K562 (cell line): ENCODE measurements around the gene RIPPLY3. TPM values are rescaled to one million over a fixed set of nuclear protein-coding genes. Genes with fewer than 3 reads are reported as not detected.

Experiments
- CCNT2 ChIP-seq: IDR thresholded peaks from 2 replicates; pipeline ENCODE4 v1.6.1; 2011; ENCODE audit warnings: borderline replicate concordance, low read depth, mild to moderate bottlenecking, moderate library complexity, mixed read lengths, low read length; ENCODE audit not compliant: insufficient read length; ENCODE audit errors: extremely low read depth
- COPS2 ChIP-seq: fragments of 450-650 bp; conservative IDR thresholded peaks from 2 replicates; pipeline ENCODE4 v1.6.1; 2016; ENCODE audit warnings: mild to moderate bottlenecking, moderate library complexity
- MCM3 ChIP-seq: fragments of 450-650 bp; IDR thresholded peaks from 2 replicates; pipeline ENCODE4 v1.6.1; 2016
- POLR2H ChIP-seq: IDR thresholded peaks from 2 replicates; pipeline ENCODE4 v1.6.1; 2016; ENCODE audit warnings: missing genetic modification characterization, low read depth, mild to moderate bottlenecking, control low read depth, missing compliant biosample characterization, moderate library complexity
- YBX1 ChIP-seq: fragments of 450-650 bp; IDR thresholded peaks from 2 replicates; pipeline ENCODE4 v1.7.1; 2016; ENCODE audit warnings: mild to moderate bottlenecking
- ZBTB8A ChIP-seq: fragments of 450-650 bp; IDR thresholded peaks from 2 replicates; pipeline ENCODE4 v1.6.1; 2018; ENCODE audit warnings: mild to moderate bottlenecking, moderate library complexity; ENCODE audit not compliant: partially characterized antibody
- polyA plus RNA-seq, 8 experiments: library from polyadenylated mRNA; depleted of rRNA in 4 of 8; stranded (reverse) in 5 of 8; unstranded in 3 of 8; fragments of >200 nt; fragmentation: Nextera tagmentation in 2 of 8; fragmentation: Illumina TruSeq in 1 of 8; extraction: Ambion mirVana in 2 of 8; extraction: Trizol in 1 of 8; gene quantifications; 2 replicates each; pipeline versions ENCODE4 v1.2.1 to v1.2.3, GENCODE V29; 2011 to 2014; ENCODE audit warnings: inconsistent platforms in 1 of 8, missing spikeins in 1 of 8
- total RNA-seq, 7 experiments: library from RNA; depleted of rRNA in 6 of 7; stranded (reverse); fragments of >200 nt in 6 of 7; fragmentation: Illumina TruSeq in 2 of 7; extraction: Trizol in 2 of 7; gene quantifications; 2 replicates each; pipeline versions ENCODE4 v1.2.1 to v1.2.3, GENCODE V29; 2011 to 2021; ENCODE audit warnings: low replicate concordance in 1 of 7
- TF ChIP-seq, protein P1 (sequence below): fragments of 450-650 bp; IDR thresholded peaks from 2 replicates; pipeline ENCODE4 v1.6.1; 2016; ENCODE audit warnings: mild to moderate bottlenecking, moderate library complexity
- TF ChIP-seq, protein P2 (sequence below): fragments of 250-450 bp; sonication (Bioruptor Pico); IDR thresholded peaks from 2 replicates; pipeline ENCODE4 v1.4.0; 2020; ENCODE audit warnings: mild to moderate bottlenecking, moderate library complexity, borderline replicate concordance
- TF ChIP-seq, protein P3 (sequence below): sonication (generic); formaldehyde crosslinking; IDR thresholded peaks from 2 replicates; pipeline ENCODE4 v1.8.0; 2022; ENCODE audit warnings: mild to moderate bottlenecking, low read depth, missing genetic modification reagents

The RIPPLY3 gene
- total and polyA plus RNA-seq, 9 of the 15 experiments (the other 6 are each of a cell fraction or from before 2014, with no cell fraction given), result not detected

DNA sequence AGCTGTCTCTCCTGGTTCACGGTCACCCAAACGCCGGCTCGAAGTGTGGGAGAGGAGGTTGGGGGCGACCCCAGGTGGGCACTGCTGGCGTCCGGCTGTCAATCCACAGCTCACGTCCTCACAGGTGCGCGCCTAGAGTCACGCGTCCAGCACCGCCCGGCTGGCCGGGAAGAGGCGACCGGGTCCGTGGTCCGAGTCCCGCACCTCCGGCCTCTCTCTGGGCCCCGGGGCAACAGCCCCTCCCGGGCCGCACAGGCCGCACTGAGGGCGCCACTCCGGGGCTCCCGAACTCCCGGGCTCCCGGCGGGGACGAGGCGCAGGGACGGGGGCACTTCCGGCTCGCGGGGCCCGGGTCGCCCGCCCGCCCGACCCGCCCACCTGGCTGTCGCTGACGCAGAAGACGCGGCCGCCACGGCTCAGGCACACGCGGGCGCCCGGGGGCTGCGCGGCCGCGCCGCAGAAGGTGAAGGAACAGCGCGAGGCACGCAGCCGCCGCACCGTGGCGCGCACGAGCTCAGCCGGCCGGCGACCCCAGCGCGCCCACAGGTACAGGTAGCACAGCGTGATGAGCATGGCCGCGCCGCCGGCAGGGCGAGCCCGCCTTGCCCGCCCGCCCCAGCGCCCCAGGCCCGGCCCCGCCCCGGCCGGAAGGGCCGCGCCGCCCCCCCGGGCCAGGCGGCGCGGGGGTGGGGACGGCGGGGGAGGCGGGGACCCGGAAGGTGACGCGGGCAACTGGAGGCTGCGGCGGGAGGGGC, 40.3 kb upstream of the RIPPLY3 start, which contains the start of gene HLCS (continued):
- TF ChIP-seq, protein P1, sequence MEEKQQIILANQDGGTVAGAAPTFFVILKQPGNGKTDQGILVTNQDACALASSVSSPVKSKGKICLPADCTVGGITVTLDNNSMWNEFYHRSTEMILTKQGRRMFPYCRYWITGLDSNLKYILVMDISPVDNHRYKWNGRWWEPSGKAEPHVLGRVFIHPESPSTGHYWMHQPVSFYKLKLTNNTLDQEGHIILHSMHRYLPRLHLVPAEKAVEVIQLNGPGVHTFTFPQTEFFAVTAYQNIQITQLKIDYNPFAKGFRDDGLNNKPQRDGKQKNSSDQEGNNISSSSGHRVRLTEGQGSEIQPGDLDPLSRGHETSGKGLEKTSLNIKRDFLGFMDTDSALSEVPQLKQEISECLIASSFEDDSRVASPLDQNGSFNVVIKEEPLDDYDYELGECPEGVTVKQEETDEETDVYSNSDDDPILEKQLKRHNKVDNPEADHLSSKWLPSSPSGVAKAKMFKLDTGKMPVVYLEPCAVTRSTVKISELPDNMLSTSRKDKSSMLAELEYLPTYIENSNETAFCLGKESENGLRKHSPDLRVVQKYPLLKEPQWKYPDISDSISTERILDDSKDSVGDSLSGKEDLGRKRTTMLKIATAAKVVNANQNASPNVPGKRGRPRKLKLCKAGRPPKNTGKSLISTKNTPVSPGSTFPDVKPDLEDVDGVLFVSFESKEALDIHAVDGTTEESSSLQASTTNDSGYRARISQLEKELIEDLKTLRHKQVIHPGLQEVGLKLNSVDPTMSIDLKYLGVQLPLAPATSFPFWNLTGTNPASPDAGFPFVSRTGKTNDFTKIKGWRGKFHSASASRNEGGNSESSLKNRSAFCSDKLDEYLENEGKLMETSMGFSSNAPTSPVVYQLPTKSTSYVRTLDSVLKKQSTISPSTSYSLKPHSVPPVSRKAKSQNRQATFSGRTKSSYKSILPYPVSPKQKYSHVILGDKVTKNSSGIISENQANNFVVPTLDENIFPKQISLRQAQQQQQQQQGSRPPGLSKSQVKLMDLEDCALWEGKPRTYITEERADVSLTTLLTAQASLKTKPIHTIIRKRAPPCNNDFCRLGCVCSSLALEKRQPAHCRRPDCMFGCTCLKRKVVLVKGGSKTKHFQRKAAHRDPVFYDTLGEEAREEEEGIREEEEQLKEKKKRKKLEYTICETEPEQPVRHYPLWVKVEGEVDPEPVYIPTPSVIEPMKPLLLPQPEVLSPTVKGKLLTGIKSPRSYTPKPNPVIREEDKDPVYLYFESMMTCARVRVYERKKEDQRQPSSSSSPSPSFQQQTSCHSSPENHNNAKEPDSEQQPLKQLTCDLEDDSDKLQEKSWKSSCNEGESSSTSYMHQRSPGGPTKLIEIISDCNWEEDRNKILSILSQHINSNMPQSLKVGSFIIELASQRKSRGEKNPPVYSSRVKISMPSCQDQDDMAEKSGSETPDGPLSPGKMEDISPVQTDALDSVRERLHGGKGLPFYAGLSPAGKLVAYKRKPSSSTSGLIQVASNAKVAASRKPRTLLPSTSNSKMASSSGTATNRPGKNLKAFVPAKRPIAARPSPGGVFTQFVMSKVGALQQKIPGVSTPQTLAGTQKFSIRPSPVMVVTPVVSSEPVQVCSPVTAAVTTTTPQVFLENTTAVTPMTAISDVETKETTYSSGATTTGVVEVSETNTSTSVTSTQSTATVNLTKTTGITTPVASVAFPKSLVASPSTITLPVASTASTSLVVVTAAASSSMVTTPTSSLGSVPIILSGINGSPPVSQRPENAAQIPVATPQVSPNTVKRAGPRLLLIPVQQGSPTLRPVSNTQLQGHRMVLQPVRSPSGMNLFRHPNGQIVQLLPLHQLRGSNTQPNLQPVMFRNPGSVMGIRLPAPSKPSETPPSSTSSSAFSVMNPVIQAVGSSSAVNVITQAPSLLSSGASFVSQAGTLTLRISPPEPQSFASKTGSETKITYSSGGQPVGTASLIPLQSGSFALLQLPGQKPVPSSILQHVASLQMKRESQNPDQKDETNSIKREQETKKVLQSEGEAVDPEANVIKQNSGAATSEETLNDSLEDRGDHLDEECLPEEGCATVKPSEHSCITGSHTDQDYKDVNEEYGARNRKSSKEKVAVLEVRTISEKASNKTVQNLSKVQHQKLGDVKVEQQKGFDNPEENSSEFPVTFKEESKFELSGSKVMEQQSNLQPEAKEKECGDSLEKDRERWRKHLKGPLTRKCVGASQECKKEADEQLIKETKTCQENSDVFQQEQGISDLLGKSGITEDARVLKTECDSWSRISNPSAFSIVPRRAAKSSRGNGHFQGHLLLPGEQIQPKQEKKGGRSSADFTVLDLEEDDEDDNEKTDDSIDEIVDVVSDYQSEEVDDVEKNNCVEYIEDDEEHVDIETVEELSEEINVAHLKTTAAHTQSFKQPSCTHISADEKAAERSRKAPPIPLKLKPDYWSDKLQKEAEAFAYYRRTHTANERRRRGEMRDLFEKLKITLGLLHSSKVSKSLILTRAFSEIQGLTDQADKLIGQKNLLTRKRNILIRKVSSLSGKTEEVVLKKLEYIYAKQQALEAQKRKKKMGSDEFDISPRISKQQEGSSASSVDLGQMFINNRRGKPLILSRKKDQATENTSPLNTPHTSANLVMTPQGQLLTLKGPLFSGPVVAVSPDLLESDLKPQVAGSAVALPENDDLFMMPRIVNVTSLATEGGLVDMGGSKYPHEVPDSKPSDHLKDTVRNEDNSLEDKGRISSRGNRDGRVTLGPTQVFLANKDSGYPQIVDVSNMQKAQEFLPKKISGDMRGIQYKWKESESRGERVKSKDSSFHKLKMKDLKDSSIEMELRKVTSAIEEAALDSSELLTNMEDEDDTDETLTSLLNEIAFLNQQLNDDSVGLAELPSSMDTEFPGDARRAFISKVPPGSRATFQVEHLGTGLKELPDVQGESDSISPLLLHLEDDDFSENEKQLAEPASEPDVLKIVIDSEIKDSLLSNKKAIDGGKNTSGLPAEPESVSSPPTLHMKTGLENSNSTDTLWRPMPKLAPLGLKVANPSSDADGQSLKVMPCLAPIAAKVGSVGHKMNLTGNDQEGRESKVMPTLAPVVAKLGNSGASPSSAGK, result 0 out of 2 replicates have a peak, but pooled peaks have one; percentile 3
- TF ChIP-seq POLR2H (tag) (no peak; the same call in 1 of the 2 replicates), MCM3 (no peak), CCNT2 (peak; percentile 68), COPS2 (no peak), ZBTB8A (no peak), YBX1 (no peak)
- TF ChIP-seq, protein P2, sequence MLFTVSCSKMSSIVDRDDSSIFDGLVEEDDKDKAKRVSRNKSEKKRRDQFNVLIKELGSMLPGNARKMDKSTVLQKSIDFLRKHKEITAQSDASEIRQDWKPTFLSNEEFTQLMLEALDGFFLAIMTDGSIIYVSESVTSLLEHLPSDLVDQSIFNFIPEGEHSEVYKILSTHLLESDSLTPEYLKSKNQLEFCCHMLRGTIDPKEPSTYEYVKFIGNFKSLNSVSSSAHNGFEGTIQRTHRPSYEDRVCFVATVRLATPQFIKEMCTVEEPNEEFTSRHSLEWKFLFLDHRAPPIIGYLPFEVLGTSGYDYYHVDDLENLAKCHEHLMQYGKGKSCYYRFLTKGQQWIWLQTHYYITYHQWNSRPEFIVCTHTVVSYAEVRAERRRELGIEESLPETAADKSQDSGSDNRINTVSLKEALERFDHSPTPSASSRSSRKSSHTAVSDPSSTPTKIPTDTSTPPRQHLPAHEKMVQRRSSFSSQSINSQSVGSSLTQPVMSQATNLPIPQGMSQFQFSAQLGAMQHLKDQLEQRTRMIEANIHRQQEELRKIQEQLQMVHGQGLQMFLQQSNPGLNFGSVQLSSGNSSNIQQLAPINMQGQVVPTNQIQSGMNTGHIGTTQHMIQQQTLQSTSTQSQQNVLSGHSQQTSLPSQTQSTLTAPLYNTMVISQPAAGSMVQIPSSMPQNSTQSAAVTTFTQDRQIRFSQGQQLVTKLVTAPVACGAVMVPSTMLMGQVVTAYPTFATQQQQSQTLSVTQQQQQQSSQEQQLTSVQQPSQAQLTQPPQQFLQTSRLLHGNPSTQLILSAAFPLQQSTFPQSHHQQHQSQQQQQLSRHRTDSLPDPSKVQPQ, result no peak
- TF ChIP-seq, protein P3, sequence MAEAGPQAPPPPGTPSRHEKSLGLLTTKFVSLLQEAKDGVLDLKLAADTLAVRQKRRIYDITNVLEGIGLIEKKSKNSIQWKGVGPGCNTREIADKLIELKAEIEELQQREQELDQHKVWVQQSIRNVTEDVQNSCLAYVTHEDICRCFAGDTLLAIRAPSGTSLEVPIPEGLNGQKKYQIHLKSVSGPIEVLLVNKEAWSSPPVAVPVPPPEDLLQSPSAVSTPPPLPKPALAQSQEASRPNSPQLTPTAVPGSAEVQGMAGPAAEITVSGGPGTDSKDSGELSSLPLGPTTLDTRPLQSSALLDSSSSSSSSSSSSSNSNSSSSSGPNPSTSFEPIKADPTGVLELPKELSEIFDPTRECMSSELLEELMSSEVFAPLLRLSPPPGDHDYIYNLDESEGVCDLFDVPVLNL (CRISPR knock-in tag), result no peak
